Prostate gland (tissue), 2 donors: ENCODE results near the gene SLC5A10.
"Not testable (repeated sequence)": the region's sequence is repeated elsewhere in the genome, so short reads cannot be mapped to it uniquely, and the experiment has no call there.

Experiments used
- POLR2A ChIP-seq: fragments of 450-650 bp; IDR thresholded peaks from one replicate; pipeline ENCODE4 v1.6.1; 2016; ENCODE audit warnings: antibody characterized with exemption, mild to moderate bottlenecking
- POLR2AphosphoS5 ChIP-seq: sonication (generic); formaldehyde crosslinking; IDR thresholded peaks from one replicate; pipeline ENCODE4 v1.6.1; 2017; ENCODE audit warnings: antibody characterized with exemption
- TF ChIP-seq, protein P1 (sequence below), 4 experiments: fragments of 200-600 bp in 2 of 4; fragments of 450-650 bp in 2 of 4; sonication (generic) in 2 of 4; IDR thresholded peaks; 1 replicate in 3 of 4; 2 replicates in 1 of 4; pipeline ENCODE4 v1.5.1; 2016 to 2019; ENCODE audit warnings: antibody characterized with exemption in 4 of 4, mild to moderate bottlenecking in 2 of 4, moderate library complexity in 2 of 4

DNA sequence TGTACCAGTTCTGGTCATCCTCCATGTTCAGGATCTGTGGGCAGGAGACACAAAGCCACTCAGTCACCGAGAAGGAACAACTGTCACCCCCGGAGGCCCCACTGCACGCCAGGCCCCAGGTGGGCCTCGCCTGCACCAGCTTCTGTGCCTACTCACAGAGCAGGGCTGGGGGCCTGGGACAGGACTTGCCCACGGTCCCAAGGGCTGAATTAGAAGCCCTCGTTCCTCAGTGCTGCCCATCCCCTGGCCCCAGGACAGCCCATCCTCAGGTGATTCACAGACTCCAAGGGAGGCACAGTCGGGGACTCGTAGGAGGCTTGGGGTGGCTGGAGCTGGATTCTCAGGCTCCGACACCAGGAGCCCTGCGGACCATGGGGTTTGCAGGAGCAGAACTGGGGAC is 89.9 kb downstream of the SLC5A10 start:
- TF ChIP-seq, protein P1, sequence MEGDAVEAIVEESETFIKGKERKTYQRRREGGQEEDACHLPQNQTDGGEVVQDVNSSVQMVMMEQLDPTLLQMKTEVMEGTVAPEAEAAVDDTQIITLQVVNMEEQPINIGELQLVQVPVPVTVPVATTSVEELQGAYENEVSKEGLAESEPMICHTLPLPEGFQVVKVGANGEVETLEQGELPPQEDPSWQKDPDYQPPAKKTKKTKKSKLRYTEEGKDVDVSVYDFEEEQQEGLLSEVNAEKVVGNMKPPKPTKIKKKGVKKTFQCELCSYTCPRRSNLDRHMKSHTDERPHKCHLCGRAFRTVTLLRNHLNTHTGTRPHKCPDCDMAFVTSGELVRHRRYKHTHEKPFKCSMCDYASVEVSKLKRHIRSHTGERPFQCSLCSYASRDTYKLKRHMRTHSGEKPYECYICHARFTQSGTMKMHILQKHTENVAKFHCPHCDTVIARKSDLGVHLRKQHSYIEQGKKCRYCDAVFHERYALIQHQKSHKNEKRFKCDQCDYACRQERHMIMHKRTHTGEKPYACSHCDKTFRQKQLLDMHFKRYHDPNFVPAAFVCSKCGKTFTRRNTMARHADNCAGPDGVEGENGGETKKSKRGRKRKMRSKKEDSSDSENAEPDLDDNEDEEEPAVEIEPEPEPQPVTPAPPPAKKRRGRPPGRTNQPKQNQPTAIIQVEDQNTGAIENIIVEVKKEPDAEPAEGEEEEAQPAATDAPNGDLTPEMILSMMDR (IDR thresholded peaks at IDR 0.05) = not testable (repeated sequence)
- TF ChIP-seq POLR2A, POLR2AphosphoS5: not testable (repeated sequence)
